PC-9 (cell line): ENCODE data around the gene TMEM125. TPM values are rescaled to one million over a fixed set of nuclear protein-coding genes. Genes with fewer than 3 reads are reported as not detected.
A peak's percentile ranks its signal among the peaks of the same experiment; 100 is the strongest.

Experiments
- BruUV-seq: library from RNA; stranded (reverse); fragments of 400-500 nt; replicated peaks from 2 replicates; lab custom pipeline; 2021; lab: Mats Ljungman, UMichigan
- CTCF ChIA-PET: fragments of 300-600 bp; sonication (Branson Sonifier 250); formaldehyde crosslinking; loops from one replicate; lab custom pipeline; 2022; ENCODE audit warnings: antibody characterized with exemption; lab: Charles Lee
- POLR2A ChIA-PET: fragments of 300-600 bp; sonication (Branson Sonifier 250); formaldehyde crosslinking; loops from one replicate; lab custom pipeline; 2022; ENCODE audit warnings: antibody characterized with exemption; ENCODE audit not compliant: unreplicated experiment; lab: Charles Lee
- DNase-seq, 2 experiments: peaks; one replicate each; pipeline versions ENCODE4 v3.0.0 to v3.0.0-alpha.2; 2015 to 2022; ENCODE audit warnings: mixed read lengths in 1 of 2
- H2AFZ ChIP-seq: fragments of 200-600 bp; sonication (generic); 2 replicates; pipeline ENCODE4 v1.8.1; 2017; ENCODE audit warnings: antibody characterized with exemption
- H3F3A ChIP-seq: fragments of 200-600 bp; sonication (generic); 2 replicates; pipeline ENCODE4 v1.8.1; 2017; ENCODE audit warnings: antibody characterized with exemption, mild to moderate bottlenecking, low read depth; ENCODE audit not compliant: insufficient read depth
- H3K27ac ChIP-seq: fragments of 200-600 bp; sonication (generic); 2 replicates; pipeline ENCODE4 v1.6.1; 2016; ENCODE audit warnings: mixed run types
- H3K27me3 ChIP-seq: fragments of 200-600 bp; sonication (generic); 2 replicates; pipeline ENCODE4 v1.6.1; 2016; ENCODE audit warnings: low read depth, mixed run types; ENCODE audit not compliant: insufficient read depth
- H3K36me3 ChIP-seq: fragments of 200-600 bp; sonication (generic); 2 replicates; pipeline ENCODE4 v1.6.1; 2016; ENCODE audit warnings: low read depth, mixed run types
- H3K4me1 ChIP-seq: fragments of 200-600 bp; sonication (generic); replicated peaks from 2 replicates; pipeline ENCODE4 v1.6.1; 2016; ENCODE audit warnings: mixed run types; ENCODE audit not compliant: insufficient read depth
- H3K4me2 ChIP-seq: fragments of 200-600 bp; sonication (generic); 2 replicates; pipeline ENCODE4 v1.6.1; 2017; ENCODE audit warnings: mixed run types
- H3K4me3 ChIP-seq: fragments of 200-600 bp; sonication (generic); 2 replicates; pipeline ENCODE4 v1.6.1; 2016; ENCODE audit warnings: mixed run types
- H3K79me2 ChIP-seq: fragments of 200-600 bp; sonication (generic); 2 replicates; pipeline ENCODE4 v1.6.1; 2017; ENCODE audit warnings: low read depth, mixed run types
- H3K9me2 ChIP-seq: fragments of 200-600 bp; sonication (generic); 2 replicates; pipeline ENCODE4 v1.8.1; 2017; ENCODE audit warnings: mild to moderate bottlenecking; ENCODE audit not compliant: insufficient read depth
- H3K9me3 ChIP-seq: fragments of 200-600 bp; sonication (generic); 2 replicates; pipeline ENCODE4 v1.8.1; 2016; ENCODE audit warnings: low read depth; ENCODE audit not compliant: insufficient read depth
- H4K20me1 ChIP-seq: fragments of 200-600 bp; sonication (generic); 2 replicates; pipeline ENCODE4 v1.8.1; 2017; ENCODE audit not compliant: insufficient read depth
- CTCF ChIP-seq: fragments of 200-600 bp; sonication (generic); conservative IDR thresholded peaks from 2 replicates; pipeline ENCODE4 v1.6.1; 2017; ENCODE audit warnings: mixed run types, antibody characterized with exemption, mild to moderate bottlenecking, moderate library complexity
- EZH2 ChIP-seq: fragments of 200-600 bp; sonication (generic); IDR thresholded peaks from 2 replicates; pipeline ENCODE4 v1.8.0; 2017; ENCODE audit warnings: antibody characterized with exemption, low read depth
- intact Hi-C: fragments of 100-400 bp; cut with micrococcal nuclease; formaldehyde crosslinking; loops from one replicate; pipeline ENCODE4 v1.10.0; 2022; ENCODE audit not compliant: unreplicated experiment
- total RNA-seq: library from RNA; stranded (reverse); gene quantifications from 2 replicates; pipeline ENCODE4 v1.2.3, GENCODE V29; 2021

Gene TMEM125
- total RNA-seq, 1 experiment from 2014 or later: 55.6 TPM

- Histone ChIP-seq H3K4me1 (no peaks in the 10 kb centered on the region), H3K9me2 (no peaks in the 10 kb centered on the region), H3K27me3 (no peaks in the 10 kb centered on the region), H4K20me1 (no peaks in the 10 kb centered on the region), H3K27ac (no peak overlapping the region), H3K4me2 (no peak overlapping the region), H3K79me2 (no peaks in the 10 kb centered on the region), H2AFZ (no peak overlapping the region), H3K36me3 (no peaks in the 10 kb centered on the region), H3K4me3 (no peak overlapping the region), H3K9me3 (no peaks in the 10 kb centered on the region), H3F3A (no peaks in the 10 kb centered on the region; the same call in 1 of the 2 replicates)
- no TSS peak for BruUV-seq
- DNase-seq: no peak
- ChIA-PET CTCF (no interaction called here), POLR2A (interaction anchor here (0.6 kb wide), 2 partner anchors 131 to 429 kb away, joined by 3 to 7 read pairs; no protein-coding TSS in a partner anchor)
- intact Hi-C loops: loop anchor here (10.0 kb wide), 1 partner anchor 823 kb away; no protein-coding TSS in a partner anchor
- no peak for TF ChIP-seq CTCF
- TF ChIP-seq EZH2: no peak
These were observed 48.0 kb upstream of the TMEM125 start for GRCh38 chr1:43221797-43222196.

- no peaks in the 10 kb centered on the region for H3K9me3 ChIP-seq
- ChIA-PET POLR2A (interaction anchor here (0.6 kb wide), 1 partner anchor 15 kb away, joined by 3 read pairs; no protein-coding TSS in a partner anchor), CTCF (no interaction called here)
- H3K36me3 ChIP-seq: no peaks in the 10 kb centered on the region
- TF ChIP-seq CTCF (no peak), EZH2 (no peak)
- no peak overlapping the region for H3K4me3 ChIP-seq
- BruUV-seq: no TSS peak
- no peaks in the 10 kb centered on the region for H3K9me2 ChIP-seq
- H3K27me3 ChIP-seq: no peaks in the 10 kb centered on the region
- DNase-seq: no peak
- no peaks in the 10 kb centered on the region; the same call in 1 of the 2 replicates for H3F3A ChIP-seq
- H3K4me2 ChIP-seq: no peak overlapping the region
- no peaks in the 10 kb centered on the region for H3K79me2 ChIP-seq
- H3K27ac ChIP-seq: no peak overlapping the region
- H4K20me1 ChIP-seq: no peaks in the 10 kb centered on the region
- no peak overlapping the region for H2AFZ ChIP-seq
- peaks cover 9% of the 10 kb centered on the region for H3K4me1 ChIP-seq
- intact Hi-C loops: loop anchor here (10.0 kb wide), 1 partner anchor 822 kb away; no protein-coding TSS in a partner anchor
These were observed 46.9 kb upstream of the TMEM125 start for GRCh38 chr1:43222879-43223278.

- Histone ChIP-seq H3K79me2 (no peaks in the 10 kb centered on the region), H3K27me3 (no peaks in the 10 kb centered on the region), H3K27ac (no peak overlapping the region), H3F3A (no peaks in the 10 kb centered on the region; the same call in 1 of the 2 replicates), H3K4me3 (no peak overlapping the region), H3K4me2 (no peak overlapping the region), H2AFZ (no peak overlapping the region), H3K9me3 (no peaks in the 10 kb centered on the region), H4K20me1 (no peaks in the 10 kb centered on the region), H3K4me1 (peaks cover 10% of the 10 kb centered on the region), H3K9me2 (no peaks in the 10 kb centered on the region), H3K36me3 (no peaks in the 10 kb centered on the region)
- intact Hi-C loops: loop anchor here (5.0 to 10.0 kb wide), 2 partner anchors 537 to 820 kb away; no protein-coding TSS in a partner anchor
- peak in 1 of 2 experiments; percentile 40 for DNase-seq
- BruUV-seq: no TSS peak
- POLR2A ChIA-PET: no interaction called here
- no peak for TF ChIP-seq EZH2
- CTCF ChIA-PET: no interaction called here
These were observed 44.6 kb upstream of the TMEM125 start for GRCh38 chr1:43225168-43225567.
